Measurements from ENCODE around the gene ZNF410.
"Not testable (repeated sequence)": the region's sequence is repeated elsewhere in the genome, so short reads cannot be mapped to it uniquely, and the experiment has no call there.

The ZNF410 gene

DNA sequence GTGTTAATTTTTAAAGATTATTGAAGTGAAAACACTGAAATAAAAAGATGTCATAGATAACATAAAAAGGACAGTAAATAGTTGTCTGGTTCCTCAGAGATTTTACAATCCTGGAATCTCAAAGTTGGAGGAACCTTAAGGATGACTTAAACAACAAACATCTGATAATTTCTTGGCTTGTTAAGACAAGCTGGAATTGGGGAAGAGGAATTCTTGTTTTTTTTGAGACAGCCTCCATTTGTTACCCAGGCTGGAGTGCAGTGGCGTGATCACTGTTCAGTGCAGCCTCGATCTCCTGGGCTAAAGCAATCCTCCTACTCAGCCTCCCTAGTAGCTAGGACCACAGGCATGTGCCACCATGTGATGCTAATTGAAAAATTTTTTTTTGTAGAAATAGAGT is 2.3 kb downstream of the ZNF410 start:
- Mint-ChIP-seq H3K4me1 (peaks cover 46% of the 10 kb centered on the region), H3K4me3 (peak overlapping the region in 2 of 3 experiments; percentile 63 to 97), H3K9me3 (no peaks in the 10 kb centered on the region), H3K27ac (peak overlapping the region in 2 of 3 experiments; percentile 14 to 18), H3K36me3 (ENCODE audit: low read depth) (peaks cover 9% of the 10 kb centered on the region), H3K27me3 (ENCODE audit: low read depth) (no peaks in the 10 kb centered on the region)
- TF ChIP-seq, protein P1, sequence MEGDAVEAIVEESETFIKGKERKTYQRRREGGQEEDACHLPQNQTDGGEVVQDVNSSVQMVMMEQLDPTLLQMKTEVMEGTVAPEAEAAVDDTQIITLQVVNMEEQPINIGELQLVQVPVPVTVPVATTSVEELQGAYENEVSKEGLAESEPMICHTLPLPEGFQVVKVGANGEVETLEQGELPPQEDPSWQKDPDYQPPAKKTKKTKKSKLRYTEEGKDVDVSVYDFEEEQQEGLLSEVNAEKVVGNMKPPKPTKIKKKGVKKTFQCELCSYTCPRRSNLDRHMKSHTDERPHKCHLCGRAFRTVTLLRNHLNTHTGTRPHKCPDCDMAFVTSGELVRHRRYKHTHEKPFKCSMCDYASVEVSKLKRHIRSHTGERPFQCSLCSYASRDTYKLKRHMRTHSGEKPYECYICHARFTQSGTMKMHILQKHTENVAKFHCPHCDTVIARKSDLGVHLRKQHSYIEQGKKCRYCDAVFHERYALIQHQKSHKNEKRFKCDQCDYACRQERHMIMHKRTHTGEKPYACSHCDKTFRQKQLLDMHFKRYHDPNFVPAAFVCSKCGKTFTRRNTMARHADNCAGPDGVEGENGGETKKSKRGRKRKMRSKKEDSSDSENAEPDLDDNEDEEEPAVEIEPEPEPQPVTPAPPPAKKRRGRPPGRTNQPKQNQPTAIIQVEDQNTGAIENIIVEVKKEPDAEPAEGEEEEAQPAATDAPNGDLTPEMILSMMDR (IDR thresholded peaks at IDR 0.05; ENCODE audit: unreplicated experiment in 3 of 3), result no peak

DNA sequence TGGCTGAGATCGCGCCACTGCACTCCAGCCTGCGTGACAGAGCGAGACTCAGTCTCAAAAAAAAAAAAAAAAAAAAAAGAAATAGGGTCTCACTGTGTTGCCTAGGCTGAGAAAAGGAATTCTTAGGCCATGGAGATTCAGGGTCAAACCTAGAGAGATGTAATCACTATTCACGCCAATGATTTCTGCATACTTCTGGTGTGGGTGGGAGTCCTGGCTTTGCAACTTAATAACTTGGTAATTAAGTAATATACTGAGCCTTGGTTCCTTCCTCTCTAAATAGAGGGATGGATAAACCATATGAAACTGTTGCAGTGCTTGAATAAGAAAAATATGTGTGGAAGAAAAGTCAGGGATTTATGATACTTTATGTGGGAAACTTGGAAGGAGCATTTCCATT is 2.7 kb downstream of the ZNF410 start:
- H3K4me3 Mint-ChIP-seq, result peak overlapping the region in 2 of 3 experiments; percentile 10 to 15
- peak overlapping the region in 2 of 3 experiments; percentile 12 to 14 for H3K27ac Mint-ChIP-seq
- TF ChIP-seq, protein P1 (IDR thresholded peaks at IDR 0.05; ENCODE audit: unreplicated experiment in 3 of 3), result no peak

DNA sequence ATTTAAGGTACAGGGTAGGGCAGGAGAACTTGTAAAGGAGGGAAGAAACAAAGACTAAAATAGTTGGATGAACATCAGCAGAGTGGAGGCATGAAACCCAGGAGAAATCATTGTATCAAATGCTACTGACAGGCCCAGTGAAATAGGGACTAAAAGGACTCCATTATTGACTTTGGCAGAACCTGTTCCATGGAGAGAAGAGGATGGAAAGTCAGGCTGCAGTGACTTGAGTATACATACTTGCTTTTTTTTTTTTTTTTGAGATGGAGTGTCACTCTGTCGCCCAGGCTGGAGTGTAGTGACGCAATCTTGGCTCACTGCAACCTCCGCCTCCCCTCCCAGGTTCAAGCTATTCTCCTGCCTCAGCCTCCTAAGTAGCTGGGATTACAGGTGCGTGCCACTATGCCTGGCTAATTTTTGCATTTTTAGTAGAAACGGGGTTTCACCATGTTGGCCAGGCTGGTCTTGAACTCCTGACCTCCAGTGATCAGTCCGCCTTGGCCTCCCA is 7.6 kb downstream of the ZNF410 start:
- H3K9me3 Mint-ChIP-seq; H3K27ac Mint-ChIP-seq; H3K27me3 Mint-ChIP-seq (ENCODE audit: low read depth); H3K4me1 Mint-ChIP-seq; H3K4me3 Mint-ChIP-seq: not testable (repeated sequence)
- H3K36me3 Mint-ChIP-seq (ENCODE audit: low read depth), result peaks cover 42% of the 10 kb centered on the region

More for the DNA sequence above, 2.7 kb downstream of the ZNF410 start:
- Mint-ChIP-seq H3K36me3 (ENCODE audit: low read depth) (peaks cover 13% of the 10 kb centered on the region), H3K9me3 (no peaks in the 10 kb centered on the region), H3K4me1 (peaks cover 44% of the 10 kb centered on the region), H3K27me3 (ENCODE audit: low read depth) (no peaks in the 10 kb centered on the region)

DNA sequence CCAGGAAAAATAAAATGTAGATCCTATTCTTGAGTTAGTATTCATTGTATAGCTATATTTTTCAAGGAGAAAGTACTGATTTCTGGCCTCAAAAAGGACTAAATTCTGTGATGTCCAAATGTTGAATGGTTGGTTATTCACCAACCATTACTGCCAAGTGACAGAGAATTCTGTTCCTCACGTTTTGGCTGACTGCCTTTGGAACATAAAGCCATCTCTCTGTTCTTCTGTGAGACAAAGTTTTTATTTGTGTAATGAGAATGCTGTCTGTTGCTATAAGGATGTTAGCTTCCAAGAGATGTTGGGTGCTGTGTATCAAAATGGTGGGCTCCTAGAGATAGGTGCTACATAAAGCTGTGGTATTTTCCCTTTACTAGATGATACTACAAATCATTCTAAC is 9.3 kb downstream of the ZNF410 start:
- H3K4me3 Mint-ChIP-seq, result no peak overlapping the region
- TF ChIP-seq, protein P1 (IDR thresholded peaks at IDR 0.05; ENCODE audit: unreplicated experiment in 3 of 3), result no peak
- H3K36me3 Mint-ChIP-seq (ENCODE audit: low read depth), result peaks cover 51% of the 10 kb centered on the region
- H3K27ac Mint-ChIP-seq, result no peak overlapping the region
- H3K4me1 Mint-ChIP-seq, result no peaks in the 10 kb centered on the region
- H3K9me3 Mint-ChIP-seq, result no peaks in the 10 kb centered on the region
- H3K27me3 Mint-ChIP-seq (ENCODE audit: low read depth), result no peaks in the 10 kb centered on the region

DNA sequence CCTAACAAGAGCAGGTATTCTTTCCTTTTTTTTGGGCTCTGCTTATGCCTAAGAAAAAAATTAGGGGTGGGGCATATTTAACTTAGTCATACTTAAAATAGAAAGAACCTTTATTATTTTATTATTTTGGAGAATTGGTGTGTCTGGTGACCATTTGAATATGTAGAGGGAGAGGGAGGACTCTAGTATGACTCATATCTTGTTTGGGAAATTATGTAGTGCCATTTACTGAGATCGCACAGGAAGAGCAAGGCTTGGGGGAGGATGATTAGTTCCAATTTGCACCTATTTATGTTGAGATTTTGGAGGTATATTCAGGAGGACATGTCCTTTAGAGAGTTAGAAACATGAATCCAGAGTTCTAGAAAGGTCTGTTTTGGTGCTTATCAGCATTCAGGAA is 9.9 kb downstream of the ZNF410 start:
- TF ChIP-seq, protein P1 (IDR thresholded peaks at IDR 0.05; ENCODE audit: unreplicated experiment in 3 of 3), result no peak
- Mint-ChIP-seq H3K4me1 (no peaks in the 10 kb centered on the region), H3K9me3 (no peaks in the 10 kb centered on the region), H3K4me3 (no peak overlapping the region), H3K36me3 (ENCODE audit: low read depth) (peaks cover 51% of the 10 kb centered on the region), H3K27ac (no peak overlapping the region), H3K27me3 (ENCODE audit: low read depth) (no peaks in the 10 kb centered on the region)

DNA sequence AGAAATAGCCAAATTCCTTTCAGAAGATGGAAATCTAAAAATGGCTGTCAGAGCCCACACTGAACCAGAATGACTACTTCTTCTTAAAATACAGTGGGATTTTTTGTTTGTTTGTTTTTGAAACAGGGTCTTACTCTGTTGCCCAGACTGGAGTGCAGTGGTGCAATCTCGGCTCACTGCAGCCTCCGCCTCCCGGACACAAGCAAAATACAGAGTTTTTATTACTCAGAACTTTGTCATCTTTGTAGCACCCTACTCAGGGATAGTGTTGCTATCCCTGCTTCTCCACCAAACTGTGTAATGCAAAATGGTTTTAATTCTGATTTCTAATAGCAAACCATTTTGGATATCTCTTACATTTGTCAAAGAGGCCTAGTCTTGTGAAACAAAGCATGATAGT is 16.4 kb downstream of the ZNF410 start:
- TF ChIP-seq, protein P1 (IDR thresholded peaks at IDR 0.05; ENCODE audit: unreplicated experiment in 3 of 3), result no peak
- Mint-ChIP-seq H3K27ac (no peak overlapping the region), H3K4me1 (no peaks in the 10 kb centered on the region), H3K36me3 (ENCODE audit: low read depth) (peaks cover 46% of the 10 kb centered on the region), H3K27me3 (ENCODE audit: low read depth) (no peaks in the 10 kb centered on the region), H3K9me3 (no peaks in the 10 kb centered on the region), H3K4me3 (no peak overlapping the region)

Measured in nephron (organoid).